H1 (cell line): Measurements from ENCODE around the gene IFT172. TPM values are rescaled to one million over a fixed set of nuclear protein-coding genes. Genes with fewer than 3 reads are reported as not detected.

Experiments used
- CTCF ChIA-PET: fragments of 300-600 bp; sonication (Branson Sonifier 250); formaldehyde crosslinking; loops from one replicate; lab custom pipeline; 2021; ENCODE audit not compliant: partially characterized antibody; lab: Charles Lee
- POLR2A ChIA-PET: fragments of 300-600 bp; sonication (Branson Sonifier 250); formaldehyde crosslinking; loops from one replicate; lab custom pipeline; 2021; ENCODE audit warnings: inconsistent platforms; ENCODE audit not compliant: partially characterized antibody; lab: Charles Lee
- DNase-seq, 2 experiments: peaks; one replicate each; pipeline versions ENCODE4 v3.0.0 to v3.0.0-alpha.2; 2010 to 2022; ENCODE audit warnings: low spot score in 2 of 2, low read depth in 1 of 2, mixed read lengths in 1 of 2
- FAIRE-seq: peaks from 2 replicates; lab custom pipeline; 2011; peaks lifted over from hg19 to GRCh38; lab: Jason Lieb, UNC
- H2AFZ ChIP-seq: 2 replicates; pipeline ENCODE4 v1.8.1; 2012; ENCODE audit warnings: low read length, inconsistent platforms
- H2AK5ac ChIP-seq: 2 replicates; pipeline ENCODE4 v1.6.1; 2013; ENCODE audit warnings: low read depth, low read length
- H2BK120ac ChIP-seq: replicated peaks from 2 replicates; pipeline ENCODE3; 2013; ENCODE audit warnings: low read depth, low read length, inconsistent platforms
- H2BK12ac ChIP-seq: 2 replicates; pipeline ENCODE4 v1.6.1; 2013; ENCODE audit warnings: low read depth, low read length
- H2BK15ac ChIP-seq: 2 replicates; pipeline ENCODE4 v1.6.1; 2013; ENCODE audit warnings: low read length
- H2BK20ac ChIP-seq: 2 replicates; pipeline ENCODE4 v1.6.1; 2013; ENCODE audit warnings: low read length
- H2BK5ac ChIP-seq: 2 replicates; pipeline ENCODE4 v1.6.1; 2013; ENCODE audit warnings: low read depth, low read length
- H3K14ac ChIP-seq: 2 replicates; pipeline ENCODE4 v1.6.1; 2013; ENCODE audit warnings: inconsistent platforms; ENCODE audit not compliant: insufficient read length
- H3K18ac ChIP-seq: 2 replicates; pipeline ENCODE4 v1.6.1; 2013; ENCODE audit warnings: low read length; ENCODE audit errors: extremely low read depth
- H3K23ac ChIP-seq: 2 replicates; pipeline ENCODE4 v1.6.1; 2013; ENCODE audit warnings: inconsistent platforms; ENCODE audit not compliant: insufficient read length
- H3K23me2 ChIP-seq: 2 replicates; pipeline ENCODE4 v1.6.1; 2013; ENCODE audit warnings: low read depth, low read length
- H3K27ac ChIP-seq: 2 replicates; pipeline ENCODE4 v1.6.1; 2011; ENCODE audit warnings: low read depth, low read length, inconsistent platforms
- H3K27me3 ChIP-seq, 4 experiments: replicated peaks in 1 of 4; 1 replicate in 1 of 4; 2 replicates in 3 of 4; pipeline versions ENCODE4 v1.6.1 to v1.8.1; 2011 to 2013; ENCODE audit warnings: low read length in 3 of 4, mild to moderate bottlenecking in 3 of 4, inconsistent platforms in 2 of 4, mixed read lengths in 2 of 4, moderate library complexity in 1 of 4; ENCODE audit not compliant: control insufficient read depth in 3 of 4, insufficient read depth in 3 of 4; ENCODE audit errors: extremely low read depth in 1 of 4
- H3K36me3 ChIP-seq, 4 experiments: 2 replicates each; pipeline versions ENCODE4 v1.6.1 to v1.8.1; 2011 to 2013; ENCODE audit warnings: mild to moderate bottlenecking in 4 of 4, low read length in 3 of 4, moderate library complexity in 2 of 4, control low read depth in 1 of 4, inconsistent platforms in 1 of 4; ENCODE audit not compliant: insufficient read depth in 4 of 4, control insufficient read depth in 2 of 4
- H3K4ac ChIP-seq: replicated peaks from 2 replicates; pipeline ENCODE3; 2013; ENCODE audit warnings: low read length, low read depth, mixed read lengths, inconsistent platforms; ENCODE audit not compliant: insufficient read length
- H3K4me1 ChIP-seq, 4 experiments: replicated peaks in 1 of 4; 1 replicate in 1 of 4; 2 replicates in 3 of 4; pipeline versions ENCODE4 v1.6.1 to v1.8.1; 2011 to 2013; ENCODE audit warnings: low read length in 3 of 4, inconsistent platforms in 2 of 4, mixed read lengths in 1 of 4; ENCODE audit not compliant: insufficient read depth in 4 of 4, control insufficient read depth in 3 of 4
- H3K4me2 ChIP-seq, 2 experiments: 2 replicates each; pipeline versions ENCODE4 v1.6.1 to v1.8.1; 2011 to 2013; ENCODE audit warnings: low read depth in 2 of 2, low read length in 2 of 2, control low read depth in 1 of 2, inconsistent platforms in 1 of 2, mild to moderate bottlenecking in 1 of 2; ENCODE audit not compliant: insufficient read depth in 1 of 2
- H3K4me3 ChIP-seq, 4 experiments: fragments of 200-600, 300-600 bp in 1 of 4; sonication (generic), shearing (Covaris generic), sonication (Bioruptor Twin) in 1 of 4; 2 replicates each; pipeline versions ENCODE4 v1.5.1 to v1.8.1; 2011 to 2016; ENCODE audit warnings: low read length in 4 of 4, low read depth in 3 of 4, control low read depth in 2 of 4, inconsistent platforms in 2 of 4, mild to moderate bottlenecking in 2 of 4, mixed read lengths in 1 of 4, moderate library complexity in 1 of 4; ENCODE audit not compliant: insufficient read depth in 2 of 4; ENCODE audit errors: extremely low read depth in 1 of 4
- H3K56ac ChIP-seq: replicated peaks from 2 replicates; pipeline ENCODE3; 2013; ENCODE audit warnings: low read depth, mild to moderate bottlenecking, mixed read lengths, low read length, inconsistent platforms; ENCODE audit not compliant: insufficient read length
- H3K79me1 ChIP-seq: 2 replicates; pipeline ENCODE4 v1.6.1; 2013; ENCODE audit warnings: low read depth, low read length, control low read depth
- H3K79me2 ChIP-seq, 2 experiments: 2 replicates each; pipeline versions ENCODE4 v1.6.1 to v1.8.1; 2012 to 2013; ENCODE audit warnings: low read length in 2 of 2, mild to moderate bottlenecking in 2 of 2, inconsistent platforms in 1 of 2; ENCODE audit not compliant: insufficient read depth in 2 of 2, control insufficient read depth in 1 of 2
- H3K9ac ChIP-seq, 4 experiments: replicated peaks in 1 of 4; 1 replicate in 1 of 4; 2 replicates in 3 of 4; pipeline versions ENCODE4 v1.6.1 to v1.8.1; 2011 to 2013; ENCODE audit warnings: low read depth in 3 of 4, low read length in 3 of 4, control low read depth in 2 of 4, mild to moderate bottlenecking in 2 of 4, moderate library complexity in 2 of 4, inconsistent platforms in 1 of 4; ENCODE audit errors: extremely low read depth in 1 of 4
- H3K9me3 ChIP-seq, 2 experiments: 2 replicates each; pipeline versions ENCODE4 v1.6.1 to v1.8.1; 2012 to 2013; ENCODE audit warnings: mild to moderate bottlenecking in 2 of 2, moderate library complexity in 2 of 2, control low read depth in 1 of 2, inconsistent platforms in 1 of 2, low read depth in 1 of 2, low read length in 1 of 2, mixed read lengths in 1 of 2; ENCODE audit not compliant: insufficient read depth in 2 of 2
- H4K20me1 ChIP-seq, 2 experiments: replicated peaks in 1 of 2; 2 replicates each; pipeline versions ENCODE3 to v1.8.1; 2011 to 2013; ENCODE audit warnings: inconsistent platforms in 2 of 2, low read length in 2 of 2, mild to moderate bottlenecking in 1 of 2; ENCODE audit not compliant: insufficient read depth in 2 of 2, control insufficient read depth in 1 of 2
- H4K5ac ChIP-seq: 2 replicates; pipeline ENCODE4 v1.6.1; 2013; ENCODE audit warnings: low read length, low read depth, mixed read lengths, inconsistent platforms; ENCODE audit not compliant: insufficient read length
- H4K8ac ChIP-seq: 2 replicates; pipeline ENCODE4 v1.8.0; 2013; ENCODE audit warnings: mild to moderate bottlenecking, moderate library complexity, low read length, inconsistent platforms; ENCODE audit not compliant: insufficient read depth; ENCODE audit errors: extremely low read depth
- H4K91ac ChIP-seq: replicated peaks from 2 replicates; pipeline ENCODE3; 2013; ENCODE audit warnings: low read length, mixed read lengths, inconsistent platforms; ENCODE audit not compliant: insufficient read length
- ATF2 ChIP-seq: IDR thresholded peaks from 2 replicates; pipeline ENCODE4 v1.6.1; 2012; ENCODE audit warnings: low read length, inconsistent platforms
- BCL11A ChIP-seq, 2 experiments: IDR thresholded peaks; one replicate each; pipeline ENCODE4 v1.6.1; 2011; ENCODE audit warnings: low read depth in 2 of 2, low read length in 2 of 2, mild to moderate bottlenecking in 2 of 2
- EGR1 ChIP-seq: IDR thresholded peaks from 2 replicates; pipeline ENCODE4 v1.6.1; 2011; ENCODE audit warnings: low read depth, low read length, borderline replicate concordance
- RBBP5 ChIP-seq: IDR thresholded peaks from 2 replicates; pipeline ENCODE4 v1.7.1; 2012; ENCODE audit warnings: low read depth, mild to moderate bottlenecking, inconsistent platforms, low read length, moderate library complexity, borderline replicate concordance
- WGBS, 2 experiments: shearing (Covaris generic) in 1 of 2; methylation state at CpG; one replicate each; pipeline versions ENCODE4 v1.1.6 to v1.1.7; 2013 to 2015; ENCODE audit warnings: low lambda C conversion rate in 2 of 2, mixed read lengths in 2 of 2, inconsistent platforms in 1 of 2, low coverage in 1 of 2, missing lambda C conversion rate in 1 of 2; ENCODE audit not compliant: insufficient replicate concordance in 2 of 2, insufficient coverage in 1 of 2, insufficient read length in 1 of 2; ENCODE audit errors: extremely low coverage in 1 of 2, missing lambda C conversion rate in 1 of 2; 5-methylcytosine and 5-hydroxymethylcytosine counted together
- polyA plus RNA-seq, 7 experiments: library from polyadenylated mRNA; depleted of rRNA in 3 of 7; stranded (reverse) in 5 of 7; unstranded in 2 of 7; fragments of >200 nt in 5 of 7; fragments of 200-250 nt in 2 of 7; gene quantifications; 1 replicate in 5 of 7; 2 replicates in 1 of 7; 4 replicates in 1 of 7; pipeline versions ENCODE4 v1.2.1 to v1.2.3, GENCODE V29; 2011 to 2013; ENCODE audit warnings: missing spikeins in 2 of 7, mixed read lengths in 2 of 7
- total RNA-seq: library from RNA; stranded (reverse); fragmentation: NEBNext Ultra II Directional; extraction: Animal tissue kit (Norgen Biotek cat#: 25700); gene quantifications from 2 replicates; pipeline ENCODE4 v1.2.1, GENCODE V29; 2021

Gene IFT172
- total and polyA plus RNA-seq, 2 of the 8 experiments (the other 6 are each of a cell fraction or from before 2014, with no cell fraction given), result 13.5 to 14.0 TPM

- CTCF ChIA-PET, result interaction anchor here (0.6 to 0.8 kb wide), 2 partner anchors 18 to 20 kb away, joined by 3 read pairs; no protein-coding TSS in a partner anchor
- H2AFZ ChIP-seq, result peak overlapping the region; percentile 0; the same call in 1 of the 2 replicates
- H3K14ac ChIP-seq, result no peak overlapping the region
- H2BK20ac ChIP-seq, result no peak overlapping the region
- H3K4ac ChIP-seq, result no peak overlapping the region
- H4K8ac ChIP-seq, result peak overlapping the region; percentile 87; the same call in 1 of the 2 replicates
- no peak for DNase-seq
- H3K27ac ChIP-seq, result no peak overlapping the region
- peak overlapping the region; percentile 79 to 94 (median 88) for H3K4me3 ChIP-seq
- peak overlapping the region; percentile 29 to 57 (median 45); a peak in 5 of 7 replicates for H3K9ac ChIP-seq
- H3K56ac ChIP-seq, result peak overlapping the region; percentile 8
- H2BK12ac ChIP-seq, result no peak overlapping the region
- H3K4me2 ChIP-seq, result peak overlapping the region; percentile 66 to 67
- no peaks in the 10 kb centered on the region; a peak in 2 of 7 replicates for H3K4me1 ChIP-seq
- H3K18ac ChIP-seq, result no peak overlapping the region
- peaks cover 3 to 33% of the 10 kb centered on the region in 2 experiments; a peak in 3 of 4 replicates for H3K79me2 ChIP-seq
- TF ChIP-seq ATF2, result no peak
- TF ChIP-seq BCL11A (IDR thresholded peaks at IDR 0.05; ENCODE audit: low read depth in 2 of 2, low read length in 2 of 2), result no peak
- no peak for TF ChIP-seq RBBP5
- no peak for TF ChIP-seq EGR1
- POLR2A ChIA-PET, result interaction anchor here (1.0 to 4.8 kb wide), 11 partner anchors 9 to 93 kb away, joined by 3 to 48 read pairs (median 4); partner anchors contain the start of genes PPM1G and ZNF513
- H2BK15ac ChIP-seq, result no peak overlapping the region
- H3K36me3 ChIP-seq, result no peaks in the 10 kb centered on the region; a peak in 1 of 8 replicates
- 28 to 100% methylated on average over 2 to 7 of the region's 7 CpGs for WGBS, 2 experiments
- no peaks in the 10 kb centered on the region for H3K9me3 ChIP-seq
- no peaks in the 10 kb centered on the region for H3K27me3 ChIP-seq
- no peak overlapping the region for H4K91ac ChIP-seq
- no peak overlapping the region for H3K23ac ChIP-seq
- FAIRE-seq, result no peak
- H4K5ac ChIP-seq, result peak overlapping the region; percentile 19
- H2BK120ac ChIP-seq, result no peak overlapping the region
- no peak overlapping the region for H2BK5ac ChIP-seq
- H2AK5ac ChIP-seq, result no peak overlapping the region
- peaks cover 8% of the 10 kb centered on the region; the same call in 1 of the 2 replicates for H3K23me2 ChIP-seq
- H3K79me1 ChIP-seq, result peaks cover 3% of the 10 kb centered on the region; the same call in 1 of the 2 replicates
- peaks cover 5 to 12% of the 10 kb centered on the region in 2 experiments for H4K20me1 ChIP-seq
Observed at GRCh38 chr2:27427863-27428212, 61.7 kb downstream of the IFT172 start.
